Small intestine (tissue), 7 donors: Measurements from ENCODE around the gene FBXO15. TPM values are rescaled to one million over a fixed set of nuclear protein-coding genes. Genes with fewer than 3 reads are reported as not detected.

Experiments
- DNase-seq, 2 donors: peaks; one replicate each; pipeline versions ENCODE4 v3.0.0 to v3.0.0-alpha.2; 2013
- FAIRE-seq: peaks from 2 replicates; lab custom pipeline; 2012; peaks lifted over from hg19 to GRCh38; lab: Jason Lieb, UNC
- H3K27ac ChIP-seq, 3 donors: one replicate each; pipeline ENCODE4 v1.5.1; 2013; ENCODE audit warnings: low read length in 2 of 3, mild to moderate bottlenecking in 2 of 3, control low read depth in 1 of 3, inconsistent platforms in 1 of 3, low read depth in 1 of 3, moderate library complexity in 1 of 3
- H3K27me3 ChIP-seq, 3 donors: one replicate each; pipeline ENCODE4 v1.6.1; 2013; ENCODE audit warnings: low read length in 3 of 3, inconsistent platforms in 1 of 3; ENCODE audit not compliant: control insufficient read depth in 3 of 3, insufficient read depth in 3 of 3
- H3K36me3 ChIP-seq, 3 donors: one replicate each; pipeline ENCODE4 v1.6.1; 2013; ENCODE audit warnings: low read length in 3 of 3, inconsistent platforms in 1 of 3, low read depth in 1 of 3, mild to moderate bottlenecking in 1 of 3, moderate library complexity in 1 of 3; ENCODE audit not compliant: control insufficient read depth in 3 of 3, insufficient read depth in 2 of 3
- H3K4me1 ChIP-seq, 3 donors: one replicate each; pipeline ENCODE4 v1.6.1; 2013; ENCODE audit warnings: low read length in 2 of 3, inconsistent platforms in 1 of 3, low read depth in 1 of 3, mild to moderate bottlenecking in 1 of 3, moderate library complexity in 1 of 3; ENCODE audit not compliant: control insufficient read depth in 3 of 3, insufficient read depth in 2 of 3
- H3K4me3 ChIP-seq, 3 donors: one replicate each; pipeline ENCODE4 v1.5.1; 2013; ENCODE audit warnings: low read length in 3 of 3, control low read depth in 1 of 3, inconsistent platforms in 1 of 3, low read depth in 1 of 3, mild to moderate bottlenecking in 1 of 3, moderate library complexity in 1 of 3
- H3K9me3 ChIP-seq, 2 donors: one replicate each; pipeline ENCODE4 v1.6.1; 2013; ENCODE audit warnings: low read depth in 1 of 2, low read length in 1 of 2; ENCODE audit not compliant: control insufficient read depth in 2 of 2, insufficient read depth in 1 of 2
- WGBS, 3 donors: extraction: QIAGEN DNeasy Blood & Tissue Kit; methylation state at CpG; one replicate each; pipeline ENCODE4 v1.1.7; 2013; 5-methylcytosine and 5-hydroxymethylcytosine counted together
- polyA plus RNA-seq, 4 donors: library from polyadenylated mRNA; stranded (reverse) in 3 of 4; unstranded in 1 of 4; fragments of 200-250 nt in 3 of 4; fragments of 120-200 nt in 1 of 4; gene quantifications; one replicate each; pipeline versions ENCODE4 v1.2.1 to v1.2.3, GENCODE V29; 2013
- donor health status: healthy with polysubstance abuse.
- donor health status: control.
- donor health status: control.
- donor health status: Bipolar disorder and iron deficiency.
- donor health status: healthy.

Gene FBXO15
- polyA plus RNA-seq, 4 donors = 0.28 to 0.83 TPM; not detected in 2

GRCh38 chr18:74152270-74152669 is 4.6 kb upstream of the FBXO15 start:
- FAIRE-seq (no peak), DNase-seq (no peak)
- no peak overlapping the region for H3K27ac ChIP-seq
- H3K4me1 ChIP-seq = peaks cover 5 to 9% (median 5%) of the 10 kb centered on the region in 3 donors
- no peaks in the 10 kb centered on the region for H3K9me3 ChIP-seq
- H3K27me3 ChIP-seq = no peaks in the 10 kb centered on the region
- H3K4me3 ChIP-seq = no peak overlapping the region
- peaks cover 3 to 33% (median 4%) of the 10 kb centered on the region in 3 donors for H3K36me3 ChIP-seq
- 83 to 88% (median 85%) methylated on average over 6 of the region's 6 CpGs for WGBS, 3 donors

GRCh38 chr18:74149878-74150277 is 2.2 kb upstream of the FBXO15 start:
- peaks cover 5 to 9% (median 7%) of the 10 kb centered on the region in 3 donors for H3K4me1 ChIP-seq
- DNase-seq = no peak
- no peak for FAIRE-seq
- no peaks in the 10 kb centered on the region for H3K9me3 ChIP-seq
- H3K27ac ChIP-seq = no peak overlapping the region
- peaks cover 0 to 24% (median 0%) of the 10 kb centered on the region in 3 donors for H3K36me3 ChIP-seq
- 32 to 68% (median 48%) methylated on average over 5 of the region's 5 CpGs for WGBS, 3 donors
- H3K4me3 ChIP-seq = no peak overlapping the region
- no peaks in the 10 kb centered on the region for H3K27me3 ChIP-seq

- H3K9me3 ChIP-seq = no peaks in the 10 kb centered on the region
- peaks cover 0 to 18% (median 0%) of the 10 kb centered on the region in 3 donors for H3K36me3 ChIP-seq
- H3K27me3 ChIP-seq = peaks cover 0 to 2% (median 0%) of the 10 kb centered on the region in 3 donors
- WGBS, 3 donors = 0 to 1% (median 0%) methylated on average over 25 of the region's 25 CpGs
- H3K27ac ChIP-seq = peak overlapping the region in 1 of 3 donors; percentile 77
- no peak for FAIRE-seq
- no peak for DNase-seq
- H3K4me3 ChIP-seq = peak overlapping the region; percentile 54 to 82 (median 79)
- peaks cover 5 to 9% (median 7%) of the 10 kb centered on the region in 3 donors for H3K4me1 ChIP-seq
These were observed 973 bp upstream of the FBXO15 start for GRCh38 chr18:74148543-74149070.

GRCh38 chr18:74147491-74147778 is 199 bp downstream of the FBXO15 start:
- H3K27ac ChIP-seq = peak overlapping the region in 2 of 3 donors; percentile 93 to 96
- WGBS, 3 donors = 0 to 1% (median 1%) methylated on average over 28 of the region's 28 CpGs
- peaks cover 0 to 13% (median 0%) of the 10 kb centered on the region in 3 donors for H3K36me3 ChIP-seq
- no peaks in the 10 kb centered on the region for H3K9me3 ChIP-seq
- H3K4me1 ChIP-seq = peaks cover 5 to 9% (median 7%) of the 10 kb centered on the region in 3 donors
- peak overlapping the region; percentile 60 to 82 (median 79) for H3K4me3 ChIP-seq
- FAIRE-seq = no peak
- peaks cover 0 to 2% (median 0%) of the 10 kb centered on the region in 3 donors for H3K27me3 ChIP-seq
- no peak for DNase-seq

GRCh38 chr18:74146756-74147155 is 878 bp downstream of the FBXO15 start:
- Histone ChIP-seq H3K4me1 (peaks cover 5 to 9% (median 7%) of the 10 kb centered on the region in 3 donors), H3K9me3 (no peaks in the 10 kb centered on the region), H3K36me3 (peaks cover 0 to 7% (median 0%) of the 10 kb centered on the region in 3 donors), H3K4me3 (no peak overlapping the region), H3K27ac (no peak overlapping the region), H3K27me3 (peaks cover 0 to 3% (median 0%) of the 10 kb centered on the region in 3 donors)
- 33 to 51% (median 41%) methylated on average over 3 of the region's 3 CpGs for WGBS, 3 donors
- FAIRE-seq (no peak), DNase-seq (no peak)

GRCh38 chr18:74142252-74142651 is 5.4 kb downstream of the FBXO15 start:
- no peak for FAIRE-seq
- Histone ChIP-seq H3K9me3 (no peaks in the 10 kb centered on the region), H3K36me3 (no peaks in the 10 kb centered on the region), H3K27ac (no peak overlapping the region), H3K4me1 (peaks cover 0 to 2% (median 0%) of the 10 kb centered on the region in 3 donors), H3K27me3 (peaks cover 0 to 16% (median 0%) of the 10 kb centered on the region in 3 donors), H3K4me3 (no peak overlapping the region)
- no peak for DNase-seq
- WGBS, 3 donors = 67 to 71% (median 71%) methylated on average over 2 of the region's 2 CpGs

- no peak for DNase-seq
- no peak for FAIRE-seq
- Histone ChIP-seq H3K9me3 (no peaks in the 10 kb centered on the region), H3K4me1 (no peaks in the 10 kb centered on the region), H3K27me3 (peaks cover 0 to 16% (median 0%) of the 10 kb centered on the region in 3 donors), H3K4me3 (no peak overlapping the region), H3K36me3 (no peaks in the 10 kb centered on the region), H3K27ac (no peak overlapping the region)
- WGBS, 3 donors = 90 to 92% (median 92%) methylated on average over 2 of the region's 2 CpGs
These were observed 6.0 kb downstream of the FBXO15 start for GRCh38 chr18:74141667-74142066.

GRCh38 chr18:74140582-74140981 is 7.1 kb downstream of the FBXO15 start:
- no peaks in the 10 kb centered on the region for H3K36me3 ChIP-seq
- DNase-seq = no peak
- H3K4me3 ChIP-seq = no peak overlapping the region
- no peaks in the 10 kb centered on the region for H3K9me3 ChIP-seq
- no peaks in the 10 kb centered on the region for H3K4me1 ChIP-seq
- H3K27me3 ChIP-seq = peaks cover 0 to 16% (median 0%) of the 10 kb centered on the region in 3 donors
- no peak overlapping the region for H3K27ac ChIP-seq
- 63 to 73% (median 65%) methylated on average over 1 of the region's 1 CpG for WGBS, 3 donors
- FAIRE-seq = no peak

- H3K4me3 ChIP-seq = no peak overlapping the region
- H3K27me3 ChIP-seq = peaks cover 0 to 16% (median 0%) of the 10 kb centered on the region in 3 donors
- WGBS, 3 donors = 54 to 67% (median 58%) methylated on average over 3 of the region's 3 CpGs
- no peaks in the 10 kb centered on the region for H3K9me3 ChIP-seq
- H3K27ac ChIP-seq = no peak overlapping the region
- FAIRE-seq (no peak), DNase-seq (no peak)
- no peaks in the 10 kb centered on the region for H3K4me1 ChIP-seq
- no peaks in the 10 kb centered on the region for H3K36me3 ChIP-seq
These were observed 7.7 kb downstream of the FBXO15 start for GRCh38 chr18:74139888-74140287.
